Measurements from ENCODE around the gene PRR36. TPM values are rescaled to one million over a fixed set of nuclear protein-coding genes. Genes with fewer than 3 reads are reported as not detected.

PRR36 gene
- total and polyA plus RNA-seq, 10 donors: 0.02 to 0.43 (median 0.09) TPM; not detected in 3

DNA sequence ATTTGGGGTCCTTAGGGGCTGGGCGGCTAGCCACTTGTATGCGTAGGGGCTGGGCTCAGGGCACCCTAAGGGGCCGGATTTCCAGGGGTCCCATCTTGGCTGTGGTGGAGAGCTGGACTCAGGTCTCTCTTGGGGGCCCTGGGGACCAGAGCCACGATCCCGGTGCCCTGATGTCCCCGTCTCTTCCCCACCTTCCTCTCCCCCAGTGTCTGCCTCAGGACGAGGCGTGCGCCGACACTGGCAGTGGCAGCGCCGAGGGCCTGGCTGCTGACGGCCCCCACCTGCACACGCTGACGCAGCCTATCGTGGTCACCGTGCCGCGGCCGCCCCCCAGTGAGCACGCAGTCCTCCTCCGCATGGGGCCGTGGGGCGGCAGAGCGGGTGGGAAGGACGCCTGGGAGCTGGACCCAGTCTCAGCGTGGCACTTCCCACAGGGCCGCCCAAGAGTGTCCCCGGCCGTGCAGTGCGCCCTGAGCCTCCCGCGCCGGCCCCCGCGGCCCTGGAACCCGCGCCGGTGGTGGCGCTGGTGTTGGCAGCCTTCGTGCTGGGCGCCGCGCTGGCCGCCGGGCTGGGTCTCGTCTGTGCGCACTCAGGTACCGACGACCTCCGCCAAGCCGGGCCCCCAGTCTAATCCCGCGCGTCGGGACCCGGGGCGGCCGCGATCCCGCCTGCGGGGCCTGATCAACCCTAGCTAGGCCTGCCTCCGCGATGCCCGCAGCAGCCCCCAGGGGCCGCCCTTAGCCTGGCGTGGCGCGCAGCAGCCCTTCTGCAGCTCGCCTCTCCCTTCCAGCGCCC is 43.3 kb upstream of the PRR36 start:
- intact Hi-C loops (cut with DNase I; ENCODE audit: low total_unique reads): no loop called here
- peak overlapping the region in 7 of 8 donors; percentile 25 to 70 (median 41) for H3K4me3 ChIP-seq
- H3K9me3 ChIP-seq: no peaks in the 10 kb centered on the region
- H3K27me3 ChIP-seq (replicated peaks in 1 of 7): peaks cover 0 to 61% (median 52%) of the 10 kb centered on the region in 7 donors
- peak; percentile 90 for DNase-seq
- H3K36me3 ChIP-seq: peaks cover 2 to 25% (median 11%) of the 10 kb centered on the region in 6 donors
- 1 to 2% (median 1%) methylated on average over 26 to 71 of the region's 71 CpGs for whole genome bisulfite sequencing, 5 donors
- H3K4me1 ChIP-seq: peaks cover 36 to 69% (median 59%) of the 10 kb centered on the region in 6 donors
- H3K27ac ChIP-seq: peak overlapping the region in 2 of 8 donors; percentile 18 to 55
- peak in 1 of 3 donors; percentile 68 for TF ChIP-seq POLR2AphosphoS5 (IDR thresholded peaks at IDR 0.05)
- no peak for TF ChIP-seq POLR2A (IDR thresholded peaks at IDR 0.05)
- peak; percentile 19 to 78 (median 68) for TF ChIP-seq CTCF (IDR thresholded peaks at IDR 0.05 in 8 of 11, conservative IDR thresholded peaks at IDR 0.05 in 3 of 11)

DNA sequence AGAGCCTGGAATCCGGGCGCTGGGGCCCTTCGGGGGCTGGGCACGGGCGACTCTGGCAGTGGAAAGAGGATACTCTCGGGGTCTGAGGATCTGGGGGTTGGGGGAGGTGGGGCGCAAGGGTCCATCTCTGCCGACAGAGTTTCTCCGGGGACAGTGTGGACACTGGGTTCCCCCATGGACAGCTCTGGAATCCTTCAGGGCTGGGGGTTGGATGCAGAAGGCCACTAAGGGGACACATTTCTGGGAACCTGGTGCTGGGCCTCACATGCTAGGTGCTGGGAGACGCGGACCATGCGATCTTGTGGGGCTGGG is 42.7 kb upstream of the PRR36 start:
- 6 to 9% (median 8%) methylated on average over 9 to 12 of the region's 12 CpGs for WGBS, 5 donors
- Histone ChIP-seq H3K4me3 (peak overlapping the region in 6 of 8 donors; percentile 25 to 70 (median 41)), H3K27me3 (replicated peaks in 1 of 7) (peaks cover 0 to 61% (median 52%) of the 10 kb centered on the region in 7 donors), H3K27ac (peak overlapping the region in 2 of 8 donors; percentile 4 to 55), H3K36me3 (peaks cover 0 to 25% (median 12%) of the 10 kb centered on the region in 6 donors), H3K9me3 (no peaks in the 10 kb centered on the region), H3K4me1 (peaks cover 33 to 67% (median 57%) of the 10 kb centered on the region in 6 donors)
- no peak for TF ChIP-seq POLR2A (IDR thresholded peaks at IDR 0.05)
- TF ChIP-seq CTCF (IDR thresholded peaks at IDR 0.05 in 8 of 11, conservative IDR thresholded peaks at IDR 0.05 in 3 of 11): no peak
- TF ChIP-seq POLR2AphosphoS5 (IDR thresholded peaks at IDR 0.05): no peak
- intact Hi-C loops (cut with DNase I; ENCODE audit: low total_unique reads): no loop called here
- DNase-seq: no peak

- peak overlapping the region in 7 of 8 donors; percentile 25 to 70 (median 40) for H3K4me3 ChIP-seq
- peak; percentile 89 for DNase-seq
- H3K27ac ChIP-seq: peak overlapping the region in 1 of 8 donors; percentile 4
- intact Hi-C loops (cut with DNase I; ENCODE audit: low total_unique reads): no loop called here
- no peaks in the 10 kb centered on the region for H3K9me3 ChIP-seq
- H3K4me1 ChIP-seq: peaks cover 27 to 67% (median 52%) of the 10 kb centered on the region in 6 donors
- no peak for TF ChIP-seq CTCF (IDR thresholded peaks at IDR 0.05 in 8 of 11, conservative IDR thresholded peaks at IDR 0.05 in 3 of 11)
- TF ChIP-seq POLR2AphosphoS5 (IDR thresholded peaks at IDR 0.05): peak in 1 of 3 donors; percentile 54
- WGBS, 5 donors: 0 to 2% (median 1%) methylated on average over 38 to 104 of the region's 104 CpGs
- H3K27me3 ChIP-seq (replicated peaks in 1 of 7): peaks cover 0 to 61% (median 52%) of the 10 kb centered on the region in 7 donors
- peaks cover 0 to 27% (median 17%) of the 10 kb centered on the region in 6 donors for H3K36me3 ChIP-seq
Observed at GRCh38 chr19:7916103-7916954, 42.1 kb upstream of the PRR36 start.
